HG03097 (cell line): ENCODE results near the gene CNTD1.
"Not testable (repeated sequence)": the region's sequence is repeated elsewhere in the genome, so short reads cannot be mapped to it uniquely, and the experiment has no call there.

Experiments used
- ATAC-seq: cut with Tn5 transposase; IDR thresholded peaks from one replicate; pipeline ENCODE4 v1.9.1; 2021; ENCODE audit not compliant: unreplicated experiment, low FRiP score

Gene CNTD1

GRCh38 chr17:42798383-42799380 is at the start of gene CNTD1, which contains the start of gene COA3:
TSS of gene CNTD1 (plus strand) at chr17:42798861. CDS start at chr17:42799068, 207 bp downstream.
TSS of gene COA3 (minus strand) at chr17:42798704. CDS start at chr17:42798681, 23 bp downstream.
- peak; percentile 84 for ATAC-seq

GRCh38 chr17:42748908-42749798 is 49.5 kb upstream of the CNTD1 start:
- ATAC-seq: no peak

GRCh38 chr17:42750739-42751344 is 47.8 kb upstream of the CNTD1 start:
- ATAC-seq: no peak

DNA sequence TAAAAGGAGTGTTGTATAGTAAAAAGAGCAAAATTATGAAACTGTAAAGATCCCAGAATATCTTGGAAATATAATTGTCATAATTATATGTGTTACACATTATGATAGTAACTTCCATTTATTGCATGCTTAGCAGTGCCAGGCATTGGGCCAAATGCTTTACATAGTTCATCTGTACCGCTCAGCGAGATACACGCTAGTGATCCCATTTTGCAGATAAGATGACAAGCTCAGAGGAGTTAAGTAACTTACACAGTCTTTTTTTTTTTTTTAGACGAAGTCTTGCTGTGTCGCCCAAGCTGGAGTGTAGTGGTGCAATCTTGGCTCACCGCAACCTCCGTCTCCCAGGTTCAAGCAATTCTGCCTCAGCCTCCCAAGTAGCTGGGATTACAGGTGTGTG is 47.0 kb upstream of the CNTD1 start:
- ATAC-seq: no peak

DNA sequence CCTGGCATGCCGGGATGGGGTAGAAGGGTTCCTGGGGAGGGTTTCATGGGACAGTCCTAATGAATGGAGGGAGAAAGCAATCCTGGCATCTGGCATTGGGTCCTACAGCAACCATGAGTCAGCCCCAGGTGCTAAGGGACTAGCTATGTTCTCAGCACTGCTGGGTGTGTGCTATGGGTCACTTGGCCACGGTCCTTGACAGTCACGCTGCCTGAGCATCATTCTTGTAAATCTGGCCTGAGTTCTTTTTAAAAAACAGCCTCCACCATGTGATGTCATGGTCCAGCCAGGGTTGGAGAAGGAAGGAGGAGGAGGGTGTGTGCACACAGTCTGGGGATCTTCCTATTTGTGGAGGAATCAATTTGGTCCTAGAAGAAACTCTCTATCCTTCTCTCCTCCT is 43.9 kb upstream of the CNTD1 start:
- no peak for ATAC-seq

DNA sequence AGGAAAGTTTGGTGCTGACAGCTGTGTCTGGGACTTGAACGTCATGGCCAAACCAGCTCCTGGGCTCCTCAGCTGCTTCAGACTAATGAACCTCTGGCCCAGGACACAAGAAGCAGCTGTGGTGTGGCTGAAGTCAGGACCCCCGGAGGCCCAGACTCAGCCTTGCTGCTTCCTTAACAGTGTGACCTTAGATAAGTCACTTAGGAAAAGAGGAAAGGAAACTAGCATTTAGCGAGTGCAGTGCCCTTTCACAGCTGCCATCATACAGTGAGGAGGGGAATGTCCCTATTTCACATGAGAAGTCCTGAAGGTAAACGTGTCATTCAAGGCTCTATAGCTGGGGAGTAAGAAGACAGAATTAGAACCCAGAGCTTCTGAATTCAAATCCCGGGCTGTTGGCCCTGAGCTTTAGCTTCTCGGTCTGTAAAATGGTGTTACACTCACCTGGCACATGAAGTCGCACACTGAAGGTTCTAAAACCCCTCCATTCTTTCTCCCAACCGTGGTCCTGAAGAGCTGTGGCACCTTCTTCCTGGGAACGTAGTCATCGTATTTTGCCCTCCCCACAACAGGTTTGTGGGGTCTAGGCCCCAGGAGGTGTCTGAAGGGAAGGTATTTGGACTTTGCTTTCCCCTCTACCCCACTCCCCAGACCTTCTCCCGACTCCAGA is 38.5 kb upstream of the CNTD1 start:
- no peak for ATAC-seq

DNA sequence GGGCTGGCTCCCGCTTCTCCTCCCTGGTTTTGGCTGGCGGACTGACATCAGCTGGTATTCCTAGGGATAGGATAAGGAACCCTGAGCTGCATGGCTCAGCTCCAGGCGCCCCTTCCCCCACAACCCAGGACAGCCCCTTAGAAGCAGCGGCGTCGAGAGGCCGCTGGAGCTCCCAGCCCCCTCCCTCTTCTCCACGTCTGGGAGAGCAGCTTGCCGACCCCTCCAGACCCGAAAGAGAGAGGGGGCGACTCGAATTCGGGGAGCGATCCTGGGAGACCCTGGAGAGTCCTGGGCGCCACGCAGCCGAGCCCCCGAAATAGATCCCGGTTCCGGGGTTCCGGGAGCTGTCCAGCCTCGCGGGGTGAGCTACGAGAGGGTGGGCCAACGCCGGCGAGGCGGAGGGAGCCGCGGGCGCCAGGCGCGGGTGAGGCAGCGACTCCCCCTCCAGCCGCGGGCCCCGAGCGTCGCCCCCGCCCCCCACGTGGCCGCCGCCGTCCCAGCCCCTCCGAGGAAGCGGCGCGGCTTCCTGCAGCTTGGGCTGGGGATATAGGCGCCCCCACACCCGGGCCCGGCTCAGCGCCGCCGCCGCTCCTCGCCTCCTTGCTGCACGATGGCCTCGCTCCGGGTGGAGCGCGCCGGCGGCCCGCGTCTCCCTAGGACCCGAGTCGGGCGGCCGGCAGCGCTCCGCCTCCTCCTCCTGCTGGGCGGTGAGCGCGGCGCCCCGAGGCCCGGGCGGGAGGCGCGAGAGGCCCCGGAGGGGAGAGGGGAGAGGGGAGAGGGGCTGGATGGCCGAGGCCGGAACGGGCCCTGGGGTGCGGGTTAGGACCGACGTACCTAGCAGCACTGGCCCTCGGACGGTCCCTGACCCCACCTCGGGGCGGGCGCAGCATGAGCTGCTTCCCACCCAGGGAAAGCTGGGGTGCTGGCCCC is 37.7 kb upstream of the CNTD1 start, which contains the start of gene RAMP2:
Gene RAMP2 (plus strand): TSS at position 576 of the 930 bp plus-strand sequence. CDS start 35 bp downstream, at position 611.
- ATAC-seq: no peak

DNA sequence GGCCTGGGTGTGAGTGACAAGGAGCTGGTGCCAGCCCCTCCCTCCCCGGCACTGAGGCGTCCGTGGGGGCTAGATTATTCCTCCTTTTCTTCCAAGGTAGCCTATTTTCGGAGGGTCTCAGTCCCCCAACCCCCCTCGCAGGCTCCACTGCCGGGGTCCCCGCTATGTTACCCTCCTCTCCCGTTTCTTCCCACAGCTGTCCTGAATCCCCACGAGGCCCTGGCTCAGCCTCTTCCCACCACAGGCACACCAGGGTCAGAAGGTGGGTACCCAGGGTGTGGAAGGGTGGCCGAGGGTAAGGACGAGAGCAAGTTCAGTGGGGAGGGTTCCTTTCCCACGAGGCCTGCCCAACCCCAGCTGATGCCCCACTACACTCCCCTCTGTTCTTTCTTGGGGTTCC is 37.0 kb upstream of the CNTD1 start:
- ATAC-seq: no peak

- no peak for ATAC-seq
Observed at GRCh38 chr17:42766124-42766523, 32.5 kb upstream of the CNTD1 start.

GRCh38 chr17:42767512-42767911 is 31.1 kb upstream of the CNTD1 start:
- no peak for ATAC-seq

DNA sequence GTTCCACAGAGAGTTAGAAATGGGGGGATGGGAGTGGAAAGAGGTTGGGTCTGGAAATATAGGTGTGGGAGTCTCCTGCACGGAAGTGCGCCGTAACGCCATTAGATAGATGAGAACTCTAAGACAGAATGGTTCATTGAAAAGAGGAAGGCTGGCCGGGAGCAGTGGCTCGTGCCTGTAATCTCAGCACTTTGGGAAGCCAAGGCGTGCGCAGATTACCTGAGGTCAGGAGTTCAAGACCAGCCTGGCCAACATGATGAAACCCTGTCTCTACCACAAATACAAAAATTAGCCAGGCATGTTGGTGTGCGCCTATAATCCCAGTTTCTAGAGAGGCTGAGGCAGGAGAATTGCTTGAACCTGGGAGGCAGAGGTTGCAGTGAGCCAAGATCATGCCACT is 30.7 kb upstream of the CNTD1 start:
- not testable (repeated sequence) for ATAC-seq

GRCh38 chr17:42769964-42770363 is 28.7 kb upstream of the CNTD1 start:
- ATAC-seq: not testable (repeated sequence)

DNA sequence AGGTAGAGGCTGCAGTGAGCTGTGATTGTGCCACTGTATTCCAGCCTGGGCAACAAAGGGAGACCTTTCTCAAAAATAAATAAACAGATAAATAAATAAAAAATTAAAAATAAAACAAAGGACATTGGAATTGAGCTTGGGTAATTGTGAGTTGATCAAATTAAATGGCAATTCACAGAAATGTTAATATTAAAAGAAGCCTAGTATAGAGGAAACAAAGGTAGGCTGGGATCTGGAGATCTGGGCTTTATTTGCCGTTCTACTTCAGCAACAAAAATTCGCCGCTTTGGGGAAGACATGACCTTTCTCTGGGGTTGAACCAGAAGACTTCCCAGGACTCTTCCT is 25.7 kb upstream of the CNTD1 start:
- no peak for ATAC-seq

DNA sequence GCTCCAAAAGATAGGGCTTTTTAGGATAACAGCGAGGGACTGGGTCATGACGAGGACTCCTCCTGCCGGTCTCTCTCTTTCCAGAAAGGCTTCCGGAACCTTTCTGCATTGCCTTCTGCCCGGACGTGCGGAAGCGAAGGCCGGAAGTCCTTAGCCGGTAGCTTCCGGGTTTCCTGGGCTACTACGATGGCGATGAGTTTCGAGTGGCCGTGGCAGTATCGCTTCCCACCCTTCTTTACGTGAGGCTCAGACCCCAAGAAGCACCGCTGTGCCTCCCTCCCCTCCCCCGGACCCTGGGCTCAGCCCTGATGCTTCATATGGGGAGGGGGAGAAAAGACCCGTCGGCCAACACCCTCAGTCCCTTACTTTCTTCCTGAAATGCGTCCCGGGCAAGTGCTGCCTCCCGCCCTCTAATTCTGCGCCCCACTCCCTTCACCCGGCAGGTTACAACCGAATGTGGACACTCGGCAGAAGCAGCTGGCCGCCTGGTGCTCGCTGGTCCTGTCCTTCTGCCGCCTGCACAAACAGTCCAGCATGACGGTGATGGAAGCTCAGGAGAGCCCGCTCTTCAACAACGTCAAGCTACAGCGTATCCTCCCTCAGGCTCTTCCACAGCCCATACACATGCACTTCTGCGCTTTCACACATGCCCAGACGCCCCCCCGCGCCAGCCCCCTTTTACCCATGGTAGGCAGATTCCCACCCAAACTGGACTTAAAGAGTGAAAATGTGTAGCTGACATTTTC is 25.2 kb upstream of the CNTD1 start, which contains the start of gene VPS25:
Gene VPS25 (plus strand): TSS at position 160 of the 746 bp plus-strand sequence. CDS start 27 bp downstream, at position 187.
- ATAC-seq: peak; percentile 75

GRCh38 chr17:42774066-42774745 is 24.5 kb upstream of the CNTD1 start:
- no peak for ATAC-seq

DNA sequence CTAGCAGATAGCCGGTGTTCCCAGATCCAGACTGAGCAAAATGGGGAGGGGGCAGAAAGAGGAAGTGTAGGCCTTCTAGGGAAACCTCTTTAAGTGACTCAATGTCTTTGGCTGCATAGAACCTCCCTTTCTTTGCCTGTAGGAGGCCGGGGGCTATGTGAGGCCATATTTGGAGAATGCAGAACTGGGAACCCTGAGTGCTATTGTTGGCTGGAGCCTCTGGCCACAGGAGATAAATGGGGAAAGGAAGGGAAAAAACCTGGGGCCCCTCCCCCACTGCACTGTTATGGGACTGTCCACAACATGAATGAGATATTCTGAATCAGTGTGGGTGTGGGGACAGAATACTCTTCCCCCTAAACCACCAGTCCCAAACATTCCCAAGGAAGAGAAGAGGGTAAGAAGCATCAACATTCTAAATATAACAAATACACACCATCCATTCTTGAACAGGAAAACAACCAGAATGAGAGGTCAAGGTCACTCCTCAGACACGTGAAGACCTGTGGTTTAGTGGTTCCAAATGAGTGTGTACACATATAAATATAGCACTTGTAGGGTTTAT is 23.0 kb upstream of the CNTD1 start:
- no peak for ATAC-seq

DNA sequence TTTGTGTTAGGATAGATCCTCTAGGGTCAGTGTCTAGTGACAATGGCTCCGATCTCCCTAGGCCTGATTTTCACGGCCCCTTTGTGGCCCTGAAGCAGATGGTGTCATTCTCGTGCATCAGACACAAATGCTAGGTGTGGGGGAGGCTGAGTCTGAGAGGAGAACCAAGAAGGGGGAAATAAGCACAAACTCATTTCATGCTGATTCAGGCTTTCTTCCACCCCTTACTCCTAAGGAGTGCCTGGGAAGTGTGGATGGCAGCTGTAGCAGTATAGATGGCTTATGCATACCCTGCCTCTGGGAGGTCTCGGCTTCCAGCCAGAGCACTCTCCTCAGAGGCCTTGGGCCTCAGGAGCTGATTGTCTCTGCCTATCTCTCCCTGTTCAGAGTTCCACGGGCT is 20.1 kb upstream of the CNTD1 start:
- no peak for ATAC-seq
